HFFc6 (cell line): Measurements from ENCODE around the gene PRTN3. TPM values are rescaled to one million over a fixed set of nuclear protein-coding genes. Genes with fewer than 3 reads are reported as not detected.
A peak's percentile ranks its signal among the peaks of the same experiment; 100 is the strongest.

Source experiments
- DNase-seq: peaks from one replicate; pipeline ENCODE4 v3.0.0-alpha.2; 2018
- H3K27ac Mint-ChIP-seq: 2 replicates; pipeline ENCODE4 v1.8.0; 2020; ENCODE audit warnings: mild to moderate bottlenecking, mixed read lengths
- H3K27me3 Mint-ChIP-seq: 2 replicates; pipeline ENCODE4 v1.8.0; 2021; ENCODE audit warnings: mild to moderate bottlenecking, moderate library complexity, mixed read lengths; ENCODE audit not compliant: insufficient read depth
- H3K36me3 Mint-ChIP-seq: 2 replicates; pipeline ENCODE4 v1.8.0; 2021; ENCODE audit warnings: low read depth, mixed read lengths
- H3K4me1 Mint-ChIP-seq: 2 replicates; pipeline ENCODE4 v1.8.0; 2020; ENCODE audit warnings: low read depth, mixed read lengths
- H3K4me3 Mint-ChIP-seq: 2 replicates; pipeline ENCODE4 v1.8.0; 2020; ENCODE audit warnings: mild to moderate bottlenecking, moderate library complexity, mixed read lengths
- H3K9me3 Mint-ChIP-seq: 2 replicates; pipeline ENCODE4 v1.8.0; 2020; ENCODE audit warnings: mild to moderate bottlenecking, mixed read lengths
- total RNA-seq, 6 experiments: library from RNA; stranded (reverse); fragmentation: NEBNext Ultra II Directional; extraction: Animal tissue kit (Norgen Biotek cat#: 25700); gene quantifications; 2 replicates in 1 of 6; 3 replicates in 5 of 6; pipeline ENCODE4 v1.2.3, GENCODE V29; 2021
- TF ChIP-seq, protein P1 (sequence below): fragments of 200-600 bp; sonication (generic); IDR thresholded peaks from 2 replicates; pipeline ENCODE4 v1.5.0; 2021; ENCODE audit warnings: antibody characterized with exemption, mild to moderate bottlenecking

Gene PRTN3
- total RNA-seq, 6 experiments from 2014 or later: not detected

GRCh38 chr19:802498-803098 lies 38.2 kb upstream of the PRTN3 start:
- H3K27me3 Mint-ChIP-seq: peaks cover 21% of the 10 kb centered on the region
- TF ChIP-seq, protein P1, sequence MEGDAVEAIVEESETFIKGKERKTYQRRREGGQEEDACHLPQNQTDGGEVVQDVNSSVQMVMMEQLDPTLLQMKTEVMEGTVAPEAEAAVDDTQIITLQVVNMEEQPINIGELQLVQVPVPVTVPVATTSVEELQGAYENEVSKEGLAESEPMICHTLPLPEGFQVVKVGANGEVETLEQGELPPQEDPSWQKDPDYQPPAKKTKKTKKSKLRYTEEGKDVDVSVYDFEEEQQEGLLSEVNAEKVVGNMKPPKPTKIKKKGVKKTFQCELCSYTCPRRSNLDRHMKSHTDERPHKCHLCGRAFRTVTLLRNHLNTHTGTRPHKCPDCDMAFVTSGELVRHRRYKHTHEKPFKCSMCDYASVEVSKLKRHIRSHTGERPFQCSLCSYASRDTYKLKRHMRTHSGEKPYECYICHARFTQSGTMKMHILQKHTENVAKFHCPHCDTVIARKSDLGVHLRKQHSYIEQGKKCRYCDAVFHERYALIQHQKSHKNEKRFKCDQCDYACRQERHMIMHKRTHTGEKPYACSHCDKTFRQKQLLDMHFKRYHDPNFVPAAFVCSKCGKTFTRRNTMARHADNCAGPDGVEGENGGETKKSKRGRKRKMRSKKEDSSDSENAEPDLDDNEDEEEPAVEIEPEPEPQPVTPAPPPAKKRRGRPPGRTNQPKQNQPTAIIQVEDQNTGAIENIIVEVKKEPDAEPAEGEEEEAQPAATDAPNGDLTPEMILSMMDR: no peak
- peaks cover 30% of the 10 kb centered on the region for H3K4me1 Mint-ChIP-seq
- H3K9me3 Mint-ChIP-seq: no peaks in the 10 kb centered on the region
- H3K36me3 Mint-ChIP-seq: peaks cover 44% of the 10 kb centered on the region
- H3K27ac Mint-ChIP-seq: peak overlapping the region; percentile 80
- peak overlapping the region; percentile 66 for H3K4me3 Mint-ChIP-seq
- DNase-seq: no peak

DNA sequence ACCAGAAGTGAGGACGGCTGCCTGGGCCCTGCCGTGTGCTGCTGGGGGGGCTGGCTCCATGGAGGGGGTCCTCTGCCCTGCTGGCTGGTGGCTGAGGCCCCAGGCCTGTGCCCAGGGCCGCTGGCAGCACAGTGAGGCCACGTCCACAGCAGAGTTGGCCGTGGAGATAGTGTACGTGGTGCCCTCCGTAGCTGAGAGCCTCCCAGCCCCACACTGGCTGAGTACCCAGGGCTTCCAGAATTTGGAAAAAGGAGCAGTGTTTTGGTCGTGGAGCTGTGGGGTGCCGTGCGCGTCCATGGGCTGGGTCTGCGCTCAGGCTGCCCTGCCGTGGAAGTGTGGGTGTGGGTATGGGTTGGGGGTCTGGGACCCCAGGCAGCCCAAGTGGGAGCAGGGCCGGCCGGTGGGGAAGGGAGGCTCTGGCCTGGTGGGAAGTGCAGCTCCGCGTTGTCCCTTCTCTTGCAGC lies 37.7 kb upstream of the PRTN3 start:
- H3K27ac Mint-ChIP-seq: peak overlapping the region; percentile 42; the same call in 1 of the 2 replicates
- no peak overlapping the region for H3K4me3 Mint-ChIP-seq
- TF ChIP-seq, protein P1: no peak
- H3K9me3 Mint-ChIP-seq: no peaks in the 10 kb centered on the region
- H3K4me1 Mint-ChIP-seq: peaks cover 30% of the 10 kb centered on the region
- peaks cover 48% of the 10 kb centered on the region for H3K36me3 Mint-ChIP-seq
- no peak for DNase-seq
- H3K27me3 Mint-ChIP-seq: peaks cover 23% of the 10 kb centered on the region

DNA sequence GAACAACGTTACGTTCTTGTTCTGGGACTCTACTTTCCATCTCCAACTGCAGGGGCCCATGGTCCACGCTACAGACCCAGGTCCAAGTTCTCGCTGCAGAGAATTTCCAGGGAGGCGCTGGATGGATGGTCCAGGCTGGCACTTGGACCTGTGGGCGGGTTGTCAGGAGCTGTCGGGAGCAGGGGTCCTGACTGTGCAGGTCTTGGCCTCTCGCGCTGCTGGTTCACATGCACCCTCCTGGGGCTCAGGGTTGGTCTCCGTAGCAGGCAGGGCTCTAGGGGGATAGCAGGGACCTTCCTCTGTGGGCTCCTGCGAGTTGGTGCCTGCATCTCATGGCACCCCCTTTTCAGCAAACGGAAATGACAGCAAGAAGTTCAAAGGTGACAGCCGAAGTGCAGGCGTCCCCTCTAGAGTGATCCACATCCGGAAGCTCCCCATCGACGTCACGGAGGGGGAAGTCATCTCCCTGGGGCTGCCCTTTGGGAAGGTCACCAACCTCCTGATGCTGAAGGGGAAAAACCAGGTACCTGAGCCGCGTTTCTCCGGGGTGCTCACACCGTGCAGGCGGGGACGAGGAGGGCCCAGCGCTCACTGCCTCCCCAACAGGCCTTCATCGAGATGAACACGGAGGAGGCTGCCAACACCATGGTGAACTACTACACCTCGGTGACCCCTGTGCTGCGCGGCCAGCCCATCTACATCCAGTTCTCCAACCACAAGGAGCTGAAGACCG lies 36.9 kb upstream of the PRTN3 start:
- TF ChIP-seq, protein P1: no peak
- Mint-ChIP-seq H3K27me3 (peaks cover 21% of the 10 kb centered on the region), H3K4me1 (peaks cover 30% of the 10 kb centered on the region), H3K36me3 (peaks cover 42% of the 10 kb centered on the region), H3K9me3 (no peaks in the 10 kb centered on the region), H3K27ac (peak overlapping the region; percentile 42; the same call in 1 of the 2 replicates), H3K4me3 (no peak overlapping the region)
- DNase-seq: no peak

- Mint-ChIP-seq H3K27me3 (peaks cover 23% of the 10 kb centered on the region), H3K36me3 (peaks cover 36% of the 10 kb centered on the region), H3K4me1 (peaks cover 26% of the 10 kb centered on the region), H3K9me3 (no peaks in the 10 kb centered on the region), H3K4me3 (no peak overlapping the region), H3K27ac (no peak overlapping the region)
- TF ChIP-seq, protein P1: no peak
- no peak for DNase-seq
Measured at GRCh38 chr19:804419-805165, 36.2 kb upstream of the PRTN3 start.

DNA sequence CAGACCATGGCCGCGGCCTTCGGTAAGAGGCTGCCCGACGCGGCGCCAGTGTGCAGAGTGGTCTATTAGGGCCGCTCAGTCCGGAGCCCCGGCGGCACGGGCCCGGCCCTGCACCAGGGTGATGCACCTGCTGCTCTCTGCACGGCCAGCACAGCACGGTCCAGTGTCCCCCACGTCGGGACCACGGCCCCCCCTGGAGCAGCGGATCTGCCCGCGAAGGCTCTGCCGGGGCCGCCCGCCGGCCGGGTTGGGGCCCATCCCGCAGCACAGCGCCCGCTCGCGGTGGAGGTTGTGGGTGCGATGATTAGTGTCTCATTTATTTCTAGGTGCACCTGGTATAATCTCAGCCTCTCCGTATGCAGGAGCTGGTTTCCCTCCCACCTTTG lies 35.6 kb upstream of the PRTN3 start:
- no peak for DNase-seq
- H3K27me3 Mint-ChIP-seq: peaks cover 28% of the 10 kb centered on the region
- H3K36me3 Mint-ChIP-seq: peaks cover 36% of the 10 kb centered on the region
- H3K4me1 Mint-ChIP-seq: peaks cover 20% of the 10 kb centered on the region
- no peaks in the 10 kb centered on the region for H3K9me3 Mint-ChIP-seq
- H3K4me3 Mint-ChIP-seq: no peak overlapping the region
- H3K27ac Mint-ChIP-seq: no peak overlapping the region
- TF ChIP-seq, protein P1: no peak
